H1 (cell line): Measurements from ENCODE around the gene AOPEP. TPM values are rescaled to one million over a fixed set of nuclear protein-coding genes. Genes with fewer than 3 reads are reported as not detected.
A peak's percentile ranks its signal among the peaks of the same experiment; 100 is the strongest.

Experiments used
- CTCF ChIA-PET: fragments of 300-600 bp; sonication (Branson Sonifier 250); formaldehyde crosslinking; loops from one replicate; lab custom pipeline; 2021; ENCODE audit not compliant: partially characterized antibody; lab: Charles Lee
- POLR2A ChIA-PET: fragments of 300-600 bp; sonication (Branson Sonifier 250); formaldehyde crosslinking; loops from one replicate; lab custom pipeline; 2021; ENCODE audit warnings: inconsistent platforms; ENCODE audit not compliant: partially characterized antibody; lab: Charles Lee
- DNase-seq, 2 experiments: peaks; one replicate each; pipeline versions ENCODE4 v3.0.0 to v3.0.0-alpha.2; 2010 to 2022; ENCODE audit warnings: low spot score in 2 of 2, low read depth in 1 of 2, mixed read lengths in 1 of 2
- FAIRE-seq: peaks from 2 replicates; lab custom pipeline; 2011; peaks lifted over from hg19 to GRCh38; lab: Jason Lieb, UNC
- H2AFZ ChIP-seq: 2 replicates; pipeline ENCODE4 v1.8.1; 2012; ENCODE audit warnings: low read length, inconsistent platforms
- H2AK5ac ChIP-seq: 2 replicates; pipeline ENCODE4 v1.6.1; 2013; ENCODE audit warnings: low read depth, low read length
- H2BK120ac ChIP-seq: replicated peaks from 2 replicates; pipeline ENCODE3; 2013; ENCODE audit warnings: low read depth, low read length, inconsistent platforms
- H2BK12ac ChIP-seq: 2 replicates; pipeline ENCODE4 v1.6.1; 2013; ENCODE audit warnings: low read depth, low read length
- H2BK15ac ChIP-seq: 2 replicates; pipeline ENCODE4 v1.6.1; 2013; ENCODE audit warnings: low read length
- H2BK20ac ChIP-seq: 2 replicates; pipeline ENCODE4 v1.6.1; 2013; ENCODE audit warnings: low read length
- H2BK5ac ChIP-seq: 2 replicates; pipeline ENCODE4 v1.6.1; 2013; ENCODE audit warnings: low read depth, low read length
- H3K14ac ChIP-seq: 2 replicates; pipeline ENCODE4 v1.6.1; 2013; ENCODE audit warnings: inconsistent platforms; ENCODE audit not compliant: insufficient read length
- H3K18ac ChIP-seq: 2 replicates; pipeline ENCODE4 v1.6.1; 2013; ENCODE audit warnings: low read length; ENCODE audit errors: extremely low read depth
- H3K23ac ChIP-seq: 2 replicates; pipeline ENCODE4 v1.6.1; 2013; ENCODE audit warnings: inconsistent platforms; ENCODE audit not compliant: insufficient read length
- H3K23me2 ChIP-seq: 2 replicates; pipeline ENCODE4 v1.6.1; 2013; ENCODE audit warnings: low read depth, low read length
- H3K27ac ChIP-seq: 2 replicates; pipeline ENCODE4 v1.6.1; 2011; ENCODE audit warnings: low read depth, low read length, inconsistent platforms
- H3K27me3 ChIP-seq, 4 experiments: replicated peaks in 1 of 4; 1 replicate in 1 of 4; 2 replicates in 3 of 4; pipeline versions ENCODE4 v1.6.1 to v1.8.1; 2011 to 2013; ENCODE audit warnings: low read length in 3 of 4, mild to moderate bottlenecking in 3 of 4, inconsistent platforms in 2 of 4, mixed read lengths in 2 of 4, moderate library complexity in 1 of 4; ENCODE audit not compliant: control insufficient read depth in 3 of 4, insufficient read depth in 3 of 4; ENCODE audit errors: extremely low read depth in 1 of 4
- H3K36me3 ChIP-seq, 4 experiments: 2 replicates each; pipeline versions ENCODE4 v1.6.1 to v1.8.1; 2011 to 2013; ENCODE audit warnings: mild to moderate bottlenecking in 4 of 4, low read length in 3 of 4, moderate library complexity in 2 of 4, control low read depth in 1 of 4, inconsistent platforms in 1 of 4; ENCODE audit not compliant: insufficient read depth in 4 of 4, control insufficient read depth in 2 of 4
- H3K4ac ChIP-seq: replicated peaks from 2 replicates; pipeline ENCODE3; 2013; ENCODE audit warnings: low read length, low read depth, mixed read lengths, inconsistent platforms; ENCODE audit not compliant: insufficient read length
- H3K4me1 ChIP-seq, 4 experiments: replicated peaks in 1 of 4; 1 replicate in 1 of 4; 2 replicates in 3 of 4; pipeline versions ENCODE4 v1.6.1 to v1.8.1; 2011 to 2013; ENCODE audit warnings: low read length in 3 of 4, inconsistent platforms in 2 of 4, mixed read lengths in 1 of 4; ENCODE audit not compliant: insufficient read depth in 4 of 4, control insufficient read depth in 3 of 4
- H3K4me2 ChIP-seq, 2 experiments: 2 replicates each; pipeline versions ENCODE4 v1.6.1 to v1.8.1; 2011 to 2013; ENCODE audit warnings: low read depth in 2 of 2, low read length in 2 of 2, control low read depth in 1 of 2, inconsistent platforms in 1 of 2, mild to moderate bottlenecking in 1 of 2; ENCODE audit not compliant: insufficient read depth in 1 of 2
- H3K4me3 ChIP-seq, 4 experiments: fragments of 200-600, 300-600 bp in 1 of 4; sonication (generic), shearing (Covaris generic), sonication (Bioruptor Twin) in 1 of 4; 2 replicates each; pipeline versions ENCODE4 v1.5.1 to v1.8.1; 2011 to 2016; ENCODE audit warnings: low read length in 4 of 4, low read depth in 3 of 4, control low read depth in 2 of 4, inconsistent platforms in 2 of 4, mild to moderate bottlenecking in 2 of 4, mixed read lengths in 1 of 4, moderate library complexity in 1 of 4; ENCODE audit not compliant: insufficient read depth in 2 of 4; ENCODE audit errors: extremely low read depth in 1 of 4
- H3K56ac ChIP-seq: replicated peaks from 2 replicates; pipeline ENCODE3; 2013; ENCODE audit warnings: low read depth, mild to moderate bottlenecking, mixed read lengths, low read length, inconsistent platforms; ENCODE audit not compliant: insufficient read length
- H3K79me1 ChIP-seq: 2 replicates; pipeline ENCODE4 v1.6.1; 2013; ENCODE audit warnings: low read depth, low read length, control low read depth
- H3K79me2 ChIP-seq, 2 experiments: 2 replicates each; pipeline versions ENCODE4 v1.6.1 to v1.8.1; 2012 to 2013; ENCODE audit warnings: low read length in 2 of 2, mild to moderate bottlenecking in 2 of 2, inconsistent platforms in 1 of 2; ENCODE audit not compliant: insufficient read depth in 2 of 2, control insufficient read depth in 1 of 2
- H3K9ac ChIP-seq, 4 experiments: replicated peaks in 1 of 4; 1 replicate in 1 of 4; 2 replicates in 3 of 4; pipeline versions ENCODE4 v1.6.1 to v1.8.1; 2011 to 2013; ENCODE audit warnings: low read depth in 3 of 4, low read length in 3 of 4, control low read depth in 2 of 4, mild to moderate bottlenecking in 2 of 4, moderate library complexity in 2 of 4, inconsistent platforms in 1 of 4; ENCODE audit errors: extremely low read depth in 1 of 4
- H3K9me3 ChIP-seq, 2 experiments: 2 replicates each; pipeline versions ENCODE4 v1.6.1 to v1.8.1; 2012 to 2013; ENCODE audit warnings: mild to moderate bottlenecking in 2 of 2, moderate library complexity in 2 of 2, control low read depth in 1 of 2, inconsistent platforms in 1 of 2, low read depth in 1 of 2, low read length in 1 of 2, mixed read lengths in 1 of 2; ENCODE audit not compliant: insufficient read depth in 2 of 2
- H4K20me1 ChIP-seq, 2 experiments: replicated peaks in 1 of 2; 2 replicates each; pipeline versions ENCODE3 to v1.8.1; 2011 to 2013; ENCODE audit warnings: inconsistent platforms in 2 of 2, low read length in 2 of 2, mild to moderate bottlenecking in 1 of 2; ENCODE audit not compliant: insufficient read depth in 2 of 2, control insufficient read depth in 1 of 2
- H4K5ac ChIP-seq: 2 replicates; pipeline ENCODE4 v1.6.1; 2013; ENCODE audit warnings: low read length, low read depth, mixed read lengths, inconsistent platforms; ENCODE audit not compliant: insufficient read length
- H4K8ac ChIP-seq: 2 replicates; pipeline ENCODE4 v1.8.0; 2013; ENCODE audit warnings: mild to moderate bottlenecking, moderate library complexity, low read length, inconsistent platforms; ENCODE audit not compliant: insufficient read depth; ENCODE audit errors: extremely low read depth
- H4K91ac ChIP-seq: replicated peaks from 2 replicates; pipeline ENCODE3; 2013; ENCODE audit warnings: low read length, mixed read lengths, inconsistent platforms; ENCODE audit not compliant: insufficient read length
- BACH1 ChIP-seq: IDR thresholded peaks from 2 replicates; pipeline ENCODE4 v1.6.1; 2012; ENCODE audit warnings: low read length, improper control_type of control experiment
- BRCA1 ChIP-seq: IDR thresholded peaks from 2 replicates; pipeline ENCODE4 v1.6.1; 2012; ENCODE audit warnings: low read depth, low read length, improper control_type of control experiment
- HDAC2 ChIP-seq, 2 experiments: fragments of 300-600 bp in 1 of 2; sonication (generic) in 1 of 2; IDR thresholded peaks; 2 replicates each; pipeline ENCODE4 v1.6.1; 2011 to 2012; ENCODE audit warnings: low read depth in 2 of 2, low read length in 2 of 2, mild to moderate bottlenecking in 2 of 2, moderate library complexity in 2 of 2, borderline replicate concordance in 1 of 2, inconsistent platforms in 1 of 2
- HDAC6 ChIP-seq: IDR thresholded peaks from one replicate; pipeline ENCODE4 v1.7.1; 2012; ENCODE audit warnings: low read depth, mild to moderate bottlenecking, inconsistent platforms, low read length, moderate library complexity
- KDM4A ChIP-seq: IDR thresholded peaks from one replicate; pipeline ENCODE4 v1.7.1; 2012; ENCODE audit warnings: low read depth, mild to moderate bottlenecking, moderate library complexity, low read length, inconsistent platforms; ENCODE audit not compliant: severe bottlenecking
- KDM5A ChIP-seq: fragments of 200-600 bp; IDR thresholded peaks from 2 replicates; pipeline ENCODE4 v1.7.1; 2012; ENCODE audit warnings: mild to moderate bottlenecking, low read length, inconsistent platforms, mixed read lengths
- POLR2A ChIP-seq, 2 experiments: IDR thresholded peaks; 1 replicate in 1 of 2; 2 replicates in 1 of 2; pipeline ENCODE4 v1.6.1; 2011; ENCODE audit warnings: low read depth in 2 of 2, low read length in 2 of 2, mild to moderate bottlenecking in 2 of 2; ENCODE audit errors: control extremely low read depth in 1 of 2
- RAD21 ChIP-seq, 2 experiments: IDR thresholded peaks in 1 of 2; conservative IDR thresholded peaks in 1 of 2; 2 replicates each; pipeline ENCODE4 v1.6.1; 2011; ENCODE audit warnings: low read depth in 2 of 2, low read length in 2 of 2, improper control_type of control experiment in 1 of 2, inconsistent platforms in 1 of 2, mild to moderate bottlenecking in 1 of 2, moderate library complexity in 1 of 2
- SAP30 ChIP-seq: fragments of 300-600 bp; sonication (generic); IDR thresholded peaks from 2 replicates; pipeline ENCODE4 v1.7.1; 2012; ENCODE audit warnings: low read length, moderate library complexity, mild to moderate bottlenecking, inconsistent platforms; ENCODE audit not compliant: insufficient read depth, insufficient replicate concordance
- WGBS, 2 experiments: shearing (Covaris generic) in 1 of 2; methylation state at CpG; one replicate each; pipeline versions ENCODE4 v1.1.6 to v1.1.7; 2013 to 2015; ENCODE audit warnings: low lambda C conversion rate in 2 of 2, mixed read lengths in 2 of 2, inconsistent platforms in 1 of 2, low coverage in 1 of 2, missing lambda C conversion rate in 1 of 2; ENCODE audit not compliant: insufficient replicate concordance in 2 of 2, insufficient coverage in 1 of 2, insufficient read length in 1 of 2; ENCODE audit errors: extremely low coverage in 1 of 2, missing lambda C conversion rate in 1 of 2; 5-methylcytosine and 5-hydroxymethylcytosine counted together
- polyA plus RNA-seq, 7 experiments: library from polyadenylated mRNA; depleted of rRNA in 3 of 7; stranded (reverse) in 5 of 7; unstranded in 2 of 7; fragments of >200 nt in 5 of 7; fragments of 200-250 nt in 2 of 7; gene quantifications; 1 replicate in 5 of 7; 2 replicates in 1 of 7; 4 replicates in 1 of 7; pipeline versions ENCODE4 v1.2.1 to v1.2.3, GENCODE V29; 2011 to 2013; ENCODE audit warnings: missing spikeins in 2 of 7, mixed read lengths in 2 of 7
- total RNA-seq: library from RNA; stranded (reverse); fragmentation: NEBNext Ultra II Directional; extraction: Animal tissue kit (Norgen Biotek cat#: 25700); gene quantifications from 2 replicates; pipeline ENCODE4 v1.2.1, GENCODE V29; 2021
- TF ChIP-seq, protein P1 (sequence below), 3 experiments: IDR thresholded peaks; 1 replicate in 2 of 3; 2 replicates in 1 of 3; pipeline versions ENCODE4 v1.5.1 to v1.6.1; 2011; ENCODE audit warnings: low read length in 3 of 3, mild to moderate bottlenecking in 3 of 3, inconsistent platforms in 2 of 3, low read depth in 1 of 3, moderate library complexity in 1 of 3; ENCODE audit not compliant: insufficient read depth in 1 of 3; ENCODE audit errors: control extremely low read depth in 1 of 3

The AOPEP gene
- total and polyA plus RNA-seq, 2 of the 8 experiments (the other 6 are each of a cell fraction or from before 2014, with no cell fraction given): 6.1 to 14.3 TPM

DNA sequence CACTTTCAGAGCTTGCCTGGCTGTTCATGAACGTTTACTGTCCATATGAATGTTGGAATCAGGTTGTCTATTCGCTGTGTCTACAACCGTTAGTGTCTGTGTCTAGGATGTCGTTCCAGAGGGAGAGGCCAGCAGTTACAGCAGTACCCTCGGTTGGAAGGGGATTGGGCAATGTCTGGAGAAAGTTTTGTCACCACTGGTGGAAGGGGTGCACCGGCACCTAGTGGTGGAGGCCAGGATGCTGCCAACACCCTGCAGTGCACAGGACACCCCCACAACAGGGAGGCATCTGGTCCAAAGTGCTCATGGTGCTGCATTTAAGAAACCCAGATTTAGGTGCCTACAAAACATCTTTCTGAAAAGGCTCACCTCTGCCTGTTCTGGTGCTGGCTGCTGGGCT, 370.3 kb downstream of the AOPEP start:
- DNase-seq (no peak), FAIRE-seq (no peak)
- Histone ChIP-seq H3K9me3 (no peaks in the 10 kb centered on the region), H3K27me3 (no peaks in the 10 kb centered on the region), H2BK20ac (no peak overlapping the region), H2AK5ac (no peak overlapping the region), H4K8ac (no peak overlapping the region), H3K23ac (no peak overlapping the region), H3K14ac (no peak overlapping the region), H3K4me2 (no peak overlapping the region), H2BK12ac (no peak overlapping the region), H2AFZ (no peak overlapping the region), H3K23me2 (peaks cover 2% of the 10 kb centered on the region; the same call in 1 of the 2 replicates), H3K79me2 (no peaks in the 10 kb centered on the region), H2BK120ac (no peak overlapping the region), H4K91ac (no peak overlapping the region), H4K5ac (no peak overlapping the region), H3K36me3 (no peaks in the 10 kb centered on the region; a peak in 1 of 8 replicates), H3K18ac (no peak overlapping the region), H3K4me3 (no peak overlapping the region), H2BK5ac (no peak overlapping the region), H3K9ac (no peak overlapping the region), H3K79me1 (no peaks in the 10 kb centered on the region), H4K20me1 (no peaks in the 10 kb centered on the region), H2BK15ac (no peak overlapping the region), H3K4ac (no peak overlapping the region), H3K27ac (no peak overlapping the region), H3K56ac (no peak overlapping the region), H3K4me1 (peaks cover 0 to 9% (median 5%) of the 10 kb centered on the region in 4 experiments; a peak in 6 of 7 replicates)
- 82% methylated on average over 6 of the region's 6 CpGs; no CpG with 5 or more reads in 1 of the 2 experiments for WGBS, 2 experiments
- CTCF ChIA-PET: interaction anchor here (0.9 to 13.8 kb wide), 9 partner anchors 11 to 416 kb away, joined by 3 to 209 read pairs (median 3); no protein-coding TSS in a partner anchor
- POLR2A ChIA-PET: interaction anchor here (1.1 kb wide), 1 partner anchor 42 kb away, joined by 3 read pairs; no protein-coding TSS in a partner anchor
- TF ChIP-seq SAP30 (no peak), HDAC6 (no peak), BACH1 (no peak), KDM5A (no peak), HDAC2 (IDR thresholded peaks at IDR 0.05; ENCODE audit: borderline replicate concordance in 1 of 2, low read depth in 2 of 2, low read length in 2 of 2) (no peak), POLR2A (IDR thresholded peaks at IDR 0.05; ENCODE audit: control extremely low read depth in 1 of 2, low read depth in 2 of 2, low read length in 2 of 2) (no peak), BRCA1 (no peak), KDM4A (no peak), RAD21 (IDR thresholded peaks at IDR 0.05 in 1 of 2, conservative IDR thresholded peaks at IDR 0.05 in 1 of 2; ENCODE audit: low read depth in 2 of 2, low read length in 2 of 2) (peak; percentile 23 to 32; a peak in 2 of 4 replicates)
- TF ChIP-seq, protein P1, sequence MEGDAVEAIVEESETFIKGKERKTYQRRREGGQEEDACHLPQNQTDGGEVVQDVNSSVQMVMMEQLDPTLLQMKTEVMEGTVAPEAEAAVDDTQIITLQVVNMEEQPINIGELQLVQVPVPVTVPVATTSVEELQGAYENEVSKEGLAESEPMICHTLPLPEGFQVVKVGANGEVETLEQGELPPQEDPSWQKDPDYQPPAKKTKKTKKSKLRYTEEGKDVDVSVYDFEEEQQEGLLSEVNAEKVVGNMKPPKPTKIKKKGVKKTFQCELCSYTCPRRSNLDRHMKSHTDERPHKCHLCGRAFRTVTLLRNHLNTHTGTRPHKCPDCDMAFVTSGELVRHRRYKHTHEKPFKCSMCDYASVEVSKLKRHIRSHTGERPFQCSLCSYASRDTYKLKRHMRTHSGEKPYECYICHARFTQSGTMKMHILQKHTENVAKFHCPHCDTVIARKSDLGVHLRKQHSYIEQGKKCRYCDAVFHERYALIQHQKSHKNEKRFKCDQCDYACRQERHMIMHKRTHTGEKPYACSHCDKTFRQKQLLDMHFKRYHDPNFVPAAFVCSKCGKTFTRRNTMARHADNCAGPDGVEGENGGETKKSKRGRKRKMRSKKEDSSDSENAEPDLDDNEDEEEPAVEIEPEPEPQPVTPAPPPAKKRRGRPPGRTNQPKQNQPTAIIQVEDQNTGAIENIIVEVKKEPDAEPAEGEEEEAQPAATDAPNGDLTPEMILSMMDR (IDR thresholded peaks at IDR 0.05; ENCODE audit: control extremely low read depth in 1 of 3, insufficient read depth in 1 of 3, low read depth in 1 of 3, low read length in 3 of 3): peak in 1 of 3 experiments; percentile 19; a peak in 2 of 4 replicates
